HepG2 (cell line): Measurements from ENCODE around the gene ACADVL. TPM values are rescaled to one million over a fixed set of nuclear protein-coding genes. Genes with fewer than 3 reads are reported as not detected.

Experiments used
- ATAC-seq: fragments of 200-7000 bp; cut with Tn5 transposase; 3 replicates; pipeline ENCODE4 v1.9.1; 2020; ENCODE audit warnings: mild to moderate bottlenecking, moderate library complexity
- BruUV-seq: library from RNA; stranded (reverse); fragments of 400-500 nt; replicated peaks from 2 replicates; lab custom pipeline; 2021; lab: Mats Ljungman, UMichigan
- CTCF ChIA-PET: fragments of 300-600 bp; formaldehyde crosslinking; extraction: SDS; loops from one replicate; lab custom pipeline; 2021; ENCODE audit warnings: low total read pairs, inconsistent platforms, low intra/inter-chr PET ratio; lab: Yijun Ruan, JAX
- POLR2A ChIA-PET: fragments of 350-600 bp; sonication (Branson Sonifier 250); formaldehyde crosslinking; loops from one replicate; lab custom pipeline; 2020; ENCODE audit warnings: antibody characterized with exemption, inconsistent platforms; lab: Yijun Ruan, JAX
- DNase-seq: peaks from one replicate; pipeline ENCODE4 v3.0.0-alpha.2; 2015; ENCODE audit warnings: low spot score
- FAIRE-seq: peaks from 3 replicates; lab custom pipeline; 2011; peaks lifted over from hg19 to GRCh38; lab: Jason Lieb, UNC
- H2AFZ ChIP-seq: one replicate; pipeline ENCODE4 v1.6.1; 2011; ENCODE audit warnings: low read length, inconsistent platforms
- H3K27ac ChIP-seq: fragments of 300-600 bp; 3 replicates; pipeline ENCODE4 v1.8.0; 2011; ENCODE audit warnings: mixed run types, mild to moderate bottlenecking, mixed read lengths, low read length, inconsistent platforms; ENCODE audit not compliant: insufficient read depth; ENCODE audit errors: extremely low read length
- H3K27me3 ChIP-seq, 2 experiments: fragments of 200-600 bp in 1 of 2; 2 replicates in 1 of 2; 3 replicates in 1 of 2; pipeline versions ENCODE4 v1.6.0 to v1.8.0; 2011; ENCODE audit warnings: low read length in 2 of 2, mild to moderate bottlenecking in 2 of 2, moderate library complexity in 2 of 2, inconsistent platforms in 1 of 2; ENCODE audit not compliant: insufficient read depth in 2 of 2, control insufficient read depth in 1 of 2
- H3K36me3 ChIP-seq, 2 experiments: fragments of 200-600 bp in 1 of 2; replicated peaks in 1 of 2; 2 replicates in 1 of 2; 3 replicates in 1 of 2; pipeline versions ENCODE4 v1.5.1 to v1.8.0; 2011; ENCODE audit warnings: low read length in 2 of 2, inconsistent platforms in 1 of 2; ENCODE audit not compliant: insufficient read depth in 2 of 2, control insufficient read depth in 1 of 2
- H3K4me1 ChIP-seq: 2 replicates; pipeline ENCODE4 v1.5.1; 2012; ENCODE audit warnings: low read length, inconsistent platforms; ENCODE audit not compliant: insufficient read depth
- H3K4me2 ChIP-seq: 2 replicates; pipeline ENCODE4 v1.6.0; 2011; ENCODE audit warnings: low read depth, low read length, inconsistent platforms
- H3K4me3 ChIP-seq, 3 experiments: fragments of 200-600 bp in 1 of 3; sonication (generic), shearing (Covaris generic) in 1 of 3; replicated peaks in 1 of 3; 2 replicates each; pipeline ENCODE4 v1.5.1; 2011 to 2016; ENCODE audit warnings: low read length in 3 of 3, inconsistent platforms in 2 of 3, low read depth in 2 of 3, mild to moderate bottlenecking in 2 of 3, control low read depth in 1 of 3, mixed read lengths in 1 of 3; ENCODE audit not compliant: insufficient read depth in 1 of 3
- H3K79me2 ChIP-seq: one replicate; pipeline ENCODE4 v1.6.1; 2011; ENCODE audit warnings: low read length, inconsistent platforms; ENCODE audit not compliant: insufficient read depth
- H3K9ac ChIP-seq: 2 replicates; pipeline ENCODE4 v1.6.0; 2011; ENCODE audit warnings: mild to moderate bottlenecking, low read depth, low read length, inconsistent platforms; ENCODE audit not compliant: insufficient read depth
- H3K9me3 ChIP-seq: 2 replicates; pipeline ENCODE4 v1.5.1; 2012; ENCODE audit warnings: mild to moderate bottlenecking, low read length
- H4K20me1 ChIP-seq: 2 replicates; pipeline ENCODE4 v1.6.0; 2011; ENCODE audit warnings: inconsistent platforms, mild to moderate bottlenecking, low read length, moderate library complexity; ENCODE audit not compliant: insufficient read depth
- AGO2 ChIP-seq: fragments of 200-400 bp; formaldehyde crosslinking; optimal IDR thresholded peaks from 2 replicates; pipeline ENCODE3; 2017; ENCODE audit warnings: mild to moderate bottlenecking, low read depth, low read length, moderate library complexity
- ARNT2 ChIP-seq: sonication (generic); formaldehyde crosslinking; IDR thresholded peaks from 2 replicates; pipeline ENCODE4 v1.8.0; 2022; ENCODE audit warnings: mild to moderate bottlenecking, low read depth, missing genetic modification reagents, moderate library complexity
- BCL6 ChIP-seq: IDR thresholded peaks from 2 replicates; pipeline ENCODE4 v1.6.1; 2016; ENCODE audit warnings: missing genetic modification reagents, missing compliant biosample characterization
- HNRNPUL1 ChIP-seq: fragments of 200-400 bp; formaldehyde crosslinking; IDR thresholded peaks from 2 replicates; pipeline ENCODE4 v1.6.1; 2017; ENCODE audit warnings: low read depth, mild to moderate bottlenecking, low read length, moderate library complexity
- IKZF1 ChIP-seq: fragments of 450-650 bp; IDR thresholded peaks from 2 replicates; pipeline ENCODE4 v1.7.1; 2016
- RFX3 ChIP-seq: IDR thresholded peaks from 2 replicates; pipeline ENCODE4 v1.6.1; 2016; ENCODE audit warnings: missing biosample characterization, missing genetic modification reagents
- SAP130 ChIP-seq: IDR thresholded peaks from 2 replicates; pipeline ENCODE4 v1.6.1; 2016; ENCODE audit warnings: low read depth
- ZFP90 ChIP-seq: sonication (generic); formaldehyde crosslinking; IDR thresholded peaks from 2 replicates; pipeline ENCODE4 v1.8.0; 2022; ENCODE audit warnings: missing genetic modification reagents, mild to moderate bottlenecking, inconsistent platforms, borderline replicate concordance
- ZFP91 ChIP-seq: sonication (generic); formaldehyde crosslinking; IDR thresholded peaks from 2 replicates; pipeline ENCODE4 v1.9.0; 2022; ENCODE audit warnings: missing genetic modification reagents, mild to moderate bottlenecking, borderline replicate concordance
- ZNF235 ChIP-seq: sonication (generic); formaldehyde crosslinking; IDR thresholded peaks from 2 replicates; pipeline ENCODE4 v1.8.1; 2023; ENCODE audit warnings: mild to moderate bottlenecking, missing genetic modification reagents, borderline replicate concordance
- ZNF766 ChIP-seq: sonication (generic); formaldehyde crosslinking; IDR thresholded peaks from 2 replicates; pipeline ENCODE4 v1.5.0; 2020; ENCODE audit warnings: missing genetic modification reagents, borderline replicate concordance
- WGBS: methylation state at CpG from one replicate; pipeline ENCODE4 v1.1.6; 2017; ENCODE audit warnings: low lambda C conversion rate; 5-methylcytosine and 5-hydroxymethylcytosine counted together
- in situ Hi-C: cut with HindIII; loops from 2 replicates; pipeline ENCODE4 v1.10.0; 2017; ENCODE audit warnings: low pct_unique_long_range_greater_than_20kb; ENCODE audit not compliant: extremely low pct_ligation_motif_present
- intact Hi-C: fragments of 100-400 bp; cut with micrococcal nuclease; formaldehyde crosslinking; loops from one replicate; pipeline ENCODE4 v1.10.0; 2022; ENCODE audit not compliant: unreplicated experiment
- polyA plus RNA-seq, 8 experiments: library from polyadenylated mRNA; depleted of rRNA in 3 of 8; stranded (reverse) in 7 of 8; unstranded in 1 of 8; fragments of >200 nt; fragmentation: Illumina TruSeq in 4 of 8; extraction: Trizol in 4 of 8; gene quantifications; 2 replicates each; pipeline versions ENCODE4 v1.2.1 to v1.2.3, GENCODE V29; 2011 to 2016; ENCODE audit warnings: low read depth in 4 of 8, missing spikeins in 1 of 8, mixed read lengths in 1 of 8; ENCODE audit not compliant: insufficient read depth in 1 of 8
- total RNA-seq, 5 experiments: library from RNA; depleted of rRNA; stranded (reverse); fragments of >200 nt; fragmentation: Illumina TruSeq; extraction: Trizol; gene quantifications; 2 replicates each; pipeline ENCODE4 v1.2.3, GENCODE V29; 2016; ENCODE audit warnings: low read depth in 1 of 5

ACADVL gene
- total and polyA plus RNA-seq, 2 of the 13 experiments (the other 11 are each of a cell fraction or from before 2014, with no cell fraction given) = 219 to 412 TPM

GRCh38 chr17:7226721-7227710 is 7.3 kb downstream of the ACADVL start:
- Histone ChIP-seq H4K20me1 (peaks cover 3% of the 10 kb centered on the region; the same call in 1 of the 2 replicates), H3K27ac (no peak overlapping the region), H2AFZ (no peak overlapping the region), H3K79me2 (peaks cover 18% of the 10 kb centered on the region), H3K9ac (no peak overlapping the region), H3K9me3 (no peaks in the 10 kb centered on the region), H3K27me3 (no peaks in the 10 kb centered on the region), H3K4me2 (no peak overlapping the region), H3K4me1 (peaks cover 16% of the 10 kb centered on the region), H3K4me3 (no peak overlapping the region), H3K36me3 (peaks cover 34 to 85% of the 10 kb centered on the region in 2 experiments; a peak in 4 of 5 replicates)
- intact Hi-C loops (no loop called here), in situ Hi-C loops (no loop called here)
- no peak for DNase-seq
- no TSS peak for BruUV-seq
- 98% methylated on average over 10 of the region's 31 CpGs for WGBS
- FAIRE-seq = no peak
- ChIA-PET POLR2A (interaction anchor here (0.6 kb wide), 1 partner anchor 48 kb away, joined by 3 read pairs; no protein-coding TSS in a partner anchor), CTCF (no interaction called here)
- ATAC-seq = no peak
- TF ChIP-seq AGO2 (peak; percentile 11), ZNF766 (CRISPR knock-in tag) (no peak), ZFP90 (CRISPR knock-in tag) (no peak), RFX3 (CRISPR knock-in tag) (no peak), ARNT2 (CRISPR knock-in tag) (no peak), HNRNPUL1 (no peak), IKZF1 (no peak), ZNF235 (CRISPR knock-in tag) (no peak), SAP130 (no peak), BCL6 (no peak), ZFP91 (CRISPR knock-in tag) (0 out of 2 replicates have a peak, but pooled peaks have one; percentile 20)
